LNCAP (cell line): ENCODE results near the gene PLIN3.

ENCODE experiments used
- CTCF ChIP-seq: fragments of 450-650 bp; IDR thresholded peaks from 2 replicates; pipeline ENCODE4 v1.5.1; 2017; ENCODE audit warnings: mild to moderate bottlenecking

The PLIN3 gene

GRCh38 chr19:4811328-4812131 lies 55.9 kb downstream of the PLIN3 start:
- peak; percentile 86 for TF ChIP-seq CTCF

GRCh38 chr19:4807188-4807587 lies 60.3 kb downstream of the PLIN3 start:
- TF ChIP-seq CTCF = no peak

- no peak for TF ChIP-seq CTCF
Measured at GRCh38 chr19:4806384-4806783, 61.1 kb downstream of the PLIN3 start.

GRCh38 chr19:4803736-4804695 lies 63.5 kb downstream of the PLIN3 start:
- TF ChIP-seq CTCF = peak; percentile 89

GRCh38 chr19:4802711-4803110 lies 64.8 kb downstream of the PLIN3 start:
- no peak for TF ChIP-seq CTCF

- TF ChIP-seq CTCF = no peak
Measured at GRCh38 chr19:4801085-4801619, 66.3 kb downstream of the PLIN3 start.

GRCh38 chr19:4800591-4801081 lies 66.8 kb downstream of the PLIN3 start:
- no peak for TF ChIP-seq CTCF
